Testis (tissue), 2 donors: Measurements from ENCODE around the gene GLTPD2.

Source experiments
- CTCF ChIP-seq, 3 experiments: fragments of 450-650 bp in 2 of 3; fragments of 200-600 bp in 1 of 3; sonication (generic) in 1 of 3; IDR thresholded peaks; one replicate each; pipeline ENCODE4 v1.5.1; 2016 to 2019; ENCODE audit warnings: antibody characterized with exemption in 3 of 3, mild to moderate bottlenecking in 2 of 3, moderate library complexity in 1 of 3
- POLR2A ChIP-seq: fragments of 450-650 bp; IDR thresholded peaks from one replicate; pipeline ENCODE4 v1.6.1; 2017; ENCODE audit warnings: antibody characterized with exemption, mild to moderate bottlenecking, moderate library complexity

GRCh38 chr17:4786106-4786511 is 2.7 kb upstream of the GLTPD2 start, which contains the start of gene VMO1:
- no peak for TF ChIP-seq CTCF (IDR thresholded peaks at IDR 0.05)
- no peak for TF ChIP-seq POLR2A
